GM21423 (cell line): ENCODE data around the gene ARHGAP31.

Experiments
- ATAC-seq: cut with Tn5 transposase; IDR thresholded peaks from one replicate; pipeline ENCODE4 v1.9.1; 2021; ENCODE audit warnings: mild to moderate bottlenecking, moderate library complexity; ENCODE audit not compliant: unreplicated experiment

ARHGAP31 gene

GRCh38 chr3:119427669-119428068, 133.5 kb downstream of the ARHGAP31 start:
- ATAC-seq, result no peak

- no peak for ATAC-seq
These were observed 134.4 kb downstream of the ARHGAP31 start for GRCh38 chr3:119428538-119428937.

- no peak for ATAC-seq
These were observed 139.6 kb downstream of the ARHGAP31 start for GRCh38 chr3:119433613-119434325.

- ATAC-seq, result no peak
These were observed 140.5 kb downstream of the ARHGAP31 start for GRCh38 chr3:119434703-119435102.

- no peak for ATAC-seq
These were observed 142.8 kb downstream of the ARHGAP31 start for GRCh38 chr3:119436977-119437376.

- ATAC-seq, result no peak
These were observed 143.6 kb downstream of the ARHGAP31 start for GRCh38 chr3:119437691-119438258.

GRCh38 chr3:119443179-119443578, 149.0 kb downstream of the ARHGAP31 start:
- ATAC-seq, result no peak

DNA sequence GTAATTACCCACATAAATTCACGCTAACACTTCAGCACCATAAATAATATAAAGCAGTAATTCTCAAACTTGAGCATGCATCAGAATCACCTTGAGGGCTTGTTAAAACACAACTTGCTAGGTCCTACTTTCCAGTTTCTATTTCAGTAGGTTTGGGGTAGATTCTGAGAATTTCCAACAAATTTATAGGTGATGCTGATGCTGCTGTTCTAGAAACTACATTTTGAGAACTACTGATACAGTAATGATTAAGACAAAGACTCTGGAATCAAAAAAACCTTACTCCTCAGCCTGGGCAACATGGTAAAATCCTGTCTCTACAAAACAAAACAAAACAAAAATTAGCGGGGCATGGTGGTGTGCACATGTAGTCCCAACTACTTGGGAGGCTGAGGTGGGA, 150.4 kb downstream of the ARHGAP31 start:
- ATAC-seq, result no peak

DNA sequence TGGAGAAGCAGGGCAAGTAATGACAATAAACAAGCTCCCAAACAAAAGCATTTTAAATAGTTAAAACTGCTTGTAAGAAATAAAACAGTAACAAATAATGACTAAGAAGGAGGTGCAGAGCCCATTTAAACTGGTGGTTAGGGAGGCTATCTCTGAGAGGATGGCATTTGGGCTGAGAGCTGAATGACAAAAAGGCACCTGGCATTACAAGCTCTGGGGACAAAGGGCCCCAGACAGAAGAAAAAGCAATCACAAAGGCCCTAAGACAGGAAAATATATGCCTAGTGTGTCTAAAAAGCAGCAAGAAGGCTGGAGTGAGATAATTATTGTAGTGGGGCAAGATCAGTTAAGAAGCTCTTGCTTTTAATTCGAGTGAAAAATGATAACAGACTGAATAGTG, 159.6 kb downstream of the ARHGAP31 start:
- ATAC-seq, result no peak

- ATAC-seq, result no peak
These were observed 162.3 kb downstream of the ARHGAP31 start for GRCh38 chr3:119456469-119456868.

DNA sequence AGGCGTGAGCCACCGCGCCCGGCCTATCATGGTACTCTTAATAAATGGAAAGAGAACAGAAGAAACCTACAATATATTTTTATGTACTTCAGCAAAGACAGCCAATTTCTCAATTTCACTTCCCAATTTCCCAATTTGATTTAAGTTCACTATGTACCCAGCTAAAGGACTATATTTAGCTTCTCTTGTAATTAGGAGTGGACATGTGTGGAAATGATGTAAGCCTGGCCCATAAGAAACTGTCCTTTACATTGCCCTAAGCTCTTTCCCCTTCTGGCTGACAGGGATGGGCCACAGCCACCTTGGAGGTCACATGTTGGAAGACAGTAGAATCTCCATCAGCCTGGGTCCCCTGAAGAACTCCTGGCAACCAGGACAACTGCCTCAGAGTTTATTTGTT, 163.1 kb downstream of the ARHGAP31 start:
- no peak for ATAC-seq

- ATAC-seq, result peak; percentile 92
These were observed 169.3 kb downstream of the ARHGAP31 start, which contains the start of gene TMEM39A for GRCh38 chr3:119463171-119464169. TSS of gene TMEM39A (minus strand) at chr3:119463615. CDS start at chr3:119462074, 1,541 bp downstream.

- ATAC-seq, result no peak
These were observed 173.9 kb downstream of the ARHGAP31 start for GRCh38 chr3:119468041-119468440.

DNA sequence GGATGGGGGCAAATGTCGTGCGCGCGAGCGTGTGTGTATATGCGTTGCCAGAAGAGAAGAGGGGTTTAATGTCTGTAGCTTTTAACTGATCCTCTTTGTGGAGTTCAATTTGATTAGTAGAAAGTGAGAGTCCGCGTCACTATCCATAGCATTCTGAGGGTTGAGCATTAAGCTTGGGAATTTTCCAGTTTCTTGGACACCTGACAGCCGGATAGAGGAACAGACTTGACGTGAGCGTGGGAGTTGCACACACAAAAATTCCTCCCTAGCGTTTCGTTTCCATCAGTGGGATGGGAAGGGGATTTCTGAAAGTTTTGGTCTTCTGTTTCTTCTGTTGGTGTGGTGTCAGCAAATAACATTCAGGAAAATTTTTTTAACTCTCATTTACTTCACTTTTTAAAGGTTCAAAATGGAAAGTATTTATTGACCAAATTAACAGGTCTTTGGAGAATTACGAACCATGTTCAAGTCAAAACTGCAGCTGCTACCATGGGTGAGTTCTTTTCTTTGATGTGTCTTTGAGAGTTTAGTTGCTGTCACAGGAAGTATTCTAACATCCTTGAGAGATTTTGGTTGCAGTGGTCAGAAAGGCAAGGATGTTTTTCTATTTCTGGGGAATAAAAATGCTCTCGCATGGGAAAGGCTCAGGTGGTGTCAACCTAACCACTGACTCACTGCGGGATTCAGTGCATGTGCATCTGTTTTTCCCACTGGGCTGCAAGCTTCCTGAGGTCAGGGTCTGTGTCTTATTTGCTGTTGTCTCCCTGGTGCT, 175.4 kb downstream of the ARHGAP31 start:
- no peak for ATAC-seq
